Measurements from ENCODE around the gene CGREF1.

Gene CGREF1

DNA sequence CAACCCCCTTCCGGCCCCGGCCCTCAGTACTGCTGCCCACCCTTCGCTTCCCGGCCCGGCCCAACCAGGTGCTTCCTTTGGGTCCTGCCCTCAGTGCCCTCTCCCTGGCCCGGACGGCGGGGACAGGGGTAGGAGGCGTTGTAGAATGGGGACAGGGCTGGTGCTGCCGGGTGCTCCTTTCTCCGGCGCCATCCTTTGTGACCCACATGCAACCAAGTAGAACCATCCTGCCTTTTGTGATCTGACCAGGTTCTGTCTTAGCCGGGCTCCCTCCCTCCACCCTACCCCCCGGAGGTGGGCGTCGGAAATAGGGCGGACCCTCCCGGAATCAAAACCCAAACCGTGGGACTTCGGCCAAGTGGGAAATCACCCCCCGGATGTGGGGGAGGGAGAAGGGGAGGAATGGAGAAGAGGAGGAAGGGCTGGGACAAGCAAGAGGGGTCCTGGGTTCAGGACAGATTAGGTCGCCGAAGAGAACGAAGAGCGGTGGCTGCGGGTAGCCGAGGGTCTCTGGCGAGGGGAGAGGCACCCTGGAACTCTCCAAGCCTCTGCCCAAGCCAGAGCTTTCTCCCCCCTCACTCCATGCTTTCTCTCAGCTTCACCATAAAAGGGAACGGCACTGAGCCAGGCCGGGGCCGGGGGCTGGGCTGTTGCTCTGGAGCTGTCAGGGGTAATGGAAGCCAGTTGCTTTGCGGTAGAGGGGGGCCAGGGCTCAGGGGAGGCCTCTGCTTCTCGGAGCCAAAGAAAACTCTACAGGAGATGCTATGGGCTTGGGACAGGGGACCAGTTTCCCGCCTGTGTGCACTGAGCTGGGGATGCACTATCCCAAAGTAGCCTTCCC lies 46.7 kb downstream of the CGREF1 start:
- DNase-seq = no peak

DNA sequence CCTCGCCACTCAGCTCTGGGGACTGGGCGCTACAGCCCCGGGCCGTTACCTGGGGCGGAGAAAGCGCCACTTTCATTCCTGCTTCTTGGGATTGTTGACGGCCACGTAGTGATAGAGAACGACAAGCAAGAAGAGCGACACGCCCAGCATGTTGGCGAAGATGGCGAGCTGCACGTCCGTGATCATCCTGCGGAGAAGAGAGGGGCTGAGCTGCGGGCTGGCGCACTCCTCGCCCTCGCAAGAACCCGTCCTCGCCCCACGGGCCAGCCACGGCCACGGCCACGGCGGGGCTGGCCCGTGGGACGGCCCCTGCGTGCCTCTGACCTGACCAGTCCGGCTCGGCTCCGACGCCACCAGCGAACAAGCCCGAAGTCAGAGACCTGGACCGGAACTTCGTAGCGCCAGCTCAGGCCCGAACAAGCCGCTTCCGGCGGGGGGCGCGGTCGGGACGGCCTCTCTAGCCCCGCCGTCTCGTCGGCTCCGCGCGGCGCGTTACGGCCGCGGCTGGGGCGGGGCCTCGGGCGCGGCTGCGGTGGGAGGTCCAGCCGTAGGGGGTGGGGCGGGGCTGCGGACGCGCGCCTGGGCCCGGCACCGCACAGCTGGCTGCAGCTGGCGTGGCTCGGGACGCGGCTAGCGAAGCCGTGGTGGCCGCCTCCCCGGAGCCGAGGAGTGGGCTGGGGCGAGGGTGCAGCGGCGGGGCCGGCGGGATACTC lies 47.5 kb downstream of the CGREF1 start, which contains the start of gene OST4:
Gene OST4, minus strand, starts transcription at position 378 of the 713 bp plus-strand sequence.
- DNase-seq = peak; percentile 73

DNA sequence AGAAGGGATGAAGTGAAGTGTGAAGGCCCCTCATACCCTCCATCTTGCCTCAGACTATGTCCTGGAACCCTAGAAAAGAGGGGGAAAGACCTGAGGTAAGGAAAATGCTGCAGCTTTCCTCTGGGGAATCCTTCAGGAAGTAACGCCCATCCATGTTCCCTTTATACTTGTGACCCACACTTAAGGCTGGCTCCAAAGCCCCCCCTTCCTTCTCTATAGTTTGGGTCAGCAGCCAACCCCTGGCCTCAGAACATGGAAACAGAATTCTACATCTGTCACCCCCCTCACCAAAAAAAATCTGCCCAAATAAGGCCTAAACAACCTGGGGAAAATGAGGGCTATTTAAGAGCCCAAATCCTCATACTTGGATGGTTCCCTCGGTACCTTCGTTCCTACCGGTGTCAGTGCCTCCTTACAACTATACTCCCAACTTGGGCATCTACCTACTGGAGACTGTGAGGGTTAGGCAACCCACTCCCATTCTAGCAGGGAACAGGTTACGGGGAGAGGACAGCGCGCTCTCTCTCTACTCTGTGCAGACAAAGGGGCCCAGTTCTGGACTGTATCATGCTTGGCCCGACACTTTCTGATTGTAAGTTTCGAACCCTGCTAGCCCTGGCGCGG lies 48.2 kb downstream of the CGREF1 start:
- no peak for DNase-seq

DNA sequence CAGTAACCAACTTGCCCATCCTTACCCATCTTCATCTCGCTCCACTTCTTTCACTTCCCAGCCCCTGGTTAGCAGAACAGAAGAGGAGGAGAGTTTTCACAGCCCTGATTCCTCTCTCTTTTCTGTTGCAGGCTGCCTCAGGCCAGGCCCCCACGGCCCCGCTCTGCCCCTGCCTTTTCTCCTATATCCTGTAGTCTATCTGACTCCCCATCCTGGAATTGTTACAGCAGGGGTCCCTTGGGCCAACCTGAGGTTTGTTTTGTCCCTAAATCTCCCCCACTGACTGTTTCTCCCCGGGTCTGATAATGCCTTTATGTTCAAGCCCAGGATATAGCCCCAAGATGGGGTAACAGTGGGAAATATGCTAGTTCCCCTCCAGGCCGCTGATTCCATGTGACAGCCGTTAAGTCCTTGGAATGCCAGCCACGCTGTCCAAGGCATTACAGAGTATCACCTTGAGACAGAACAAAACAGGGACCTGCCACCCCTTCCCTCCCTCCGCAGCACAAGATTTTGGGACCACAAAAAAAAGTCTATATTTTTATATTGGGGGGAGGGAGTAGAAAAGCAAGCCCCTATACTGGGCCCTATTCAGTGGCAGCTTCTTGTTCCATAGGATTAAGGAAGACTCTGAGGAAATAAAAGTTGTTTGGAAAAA lies 48.8 kb downstream of the CGREF1 start:
- no peak for DNase-seq

GRCh38 chr2:27069436-27069835 lies 49.5 kb downstream of the CGREF1 start:
- no peak for DNase-seq

GRCh38 chr2:27067385-27067784 lies 51.5 kb downstream of the CGREF1 start:
- no peak for DNase-seq

- no peak for DNase-seq
These were observed 53.8 kb downstream of the CGREF1 start for GRCh38 chr2:27065128-27065527.

GRCh38 chr2:27060323-27060722 lies 58.6 kb downstream of the CGREF1 start:
- no peak for DNase-seq

- DNase-seq = no peak
These were observed 59.6 kb downstream of the CGREF1 start for GRCh38 chr2:27059141-27059820.

DNA sequence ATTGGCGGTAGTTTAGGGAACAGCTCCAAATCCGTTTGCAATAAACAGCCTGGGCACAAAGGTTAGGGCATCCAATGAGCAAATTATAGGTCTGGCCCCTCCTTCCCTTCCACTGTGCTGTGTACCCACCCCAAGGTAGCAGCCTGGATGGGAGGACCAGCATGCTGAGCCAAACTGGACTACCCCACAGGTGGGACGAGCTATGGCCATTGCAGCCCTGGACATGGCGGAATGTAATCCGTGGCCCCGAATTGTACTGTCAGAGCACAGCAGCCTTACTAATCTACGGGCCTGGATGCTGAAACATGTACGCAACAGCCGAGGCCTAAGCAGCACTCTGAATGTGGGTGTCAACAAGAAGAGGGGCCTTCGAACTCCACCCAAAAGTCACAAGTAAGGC lies 60.7 kb downstream of the CGREF1 start:
- DNase-seq = no peak

DNA sequence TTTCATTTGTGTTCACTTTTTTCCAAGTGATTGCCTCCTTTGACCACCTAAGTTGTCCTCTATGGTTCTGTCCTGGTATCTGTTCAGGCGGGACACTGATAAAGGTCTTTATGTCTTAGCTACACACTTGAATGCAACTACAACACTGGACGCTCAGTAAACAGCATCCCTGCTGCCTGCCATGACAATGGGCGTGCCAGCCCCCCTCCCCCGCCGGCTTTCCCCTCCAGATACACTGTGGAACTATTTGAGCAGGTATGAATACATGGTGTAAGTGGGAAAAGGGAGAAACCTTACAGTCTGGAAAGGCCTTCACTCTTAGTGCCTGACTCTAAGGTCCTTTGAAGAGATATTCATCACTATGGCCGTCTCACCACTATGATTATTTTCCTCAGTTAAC lies 61.7 kb downstream of the CGREF1 start:
- no peak for DNase-seq

DNA sequence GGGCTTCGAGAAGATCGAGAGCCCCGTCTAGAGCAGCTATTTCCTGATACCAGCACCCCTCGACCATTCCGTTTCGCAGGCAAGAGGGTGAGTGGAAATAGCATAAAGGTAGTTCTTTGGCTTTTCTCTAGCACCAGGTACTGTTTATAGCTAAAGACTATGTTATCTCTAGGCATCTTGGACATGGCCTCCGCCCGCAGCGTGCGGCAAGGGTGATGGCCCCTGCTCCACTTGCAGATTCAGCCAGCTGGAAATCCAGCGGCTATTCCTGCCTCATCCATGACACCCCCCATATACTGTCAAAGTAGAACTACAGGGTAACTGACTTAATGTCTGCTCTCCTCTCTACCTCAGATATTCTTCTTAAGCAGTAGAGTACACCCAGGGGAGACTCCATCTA lies 64.2 kb downstream of the CGREF1 start:
- no peak for DNase-seq

- no peak for DNase-seq
These were observed 65.2 kb downstream of the CGREF1 start for GRCh38 chr2:27053776-27054175.

DNA sequence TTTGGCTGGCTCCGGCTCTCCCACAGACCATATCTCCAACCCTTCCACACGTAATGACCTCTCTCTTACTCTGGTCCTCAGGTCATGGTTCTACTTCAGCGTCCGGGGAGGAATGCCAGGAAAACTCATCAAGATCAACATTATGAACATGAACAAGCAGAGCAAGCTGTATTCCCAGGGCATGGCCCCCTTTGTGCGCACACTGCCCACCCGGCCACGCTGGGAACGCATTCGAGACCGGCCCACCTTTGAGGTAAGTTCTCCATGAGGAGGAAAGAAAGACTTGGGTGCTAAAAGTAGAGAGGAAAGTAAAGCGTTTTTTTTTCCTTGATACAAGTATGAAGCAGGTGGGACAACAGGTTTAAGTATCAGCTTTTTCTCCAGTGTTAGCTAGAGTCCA lies 65.6 kb downstream of the CGREF1 start:
- DNase-seq = no peak

DNA sequence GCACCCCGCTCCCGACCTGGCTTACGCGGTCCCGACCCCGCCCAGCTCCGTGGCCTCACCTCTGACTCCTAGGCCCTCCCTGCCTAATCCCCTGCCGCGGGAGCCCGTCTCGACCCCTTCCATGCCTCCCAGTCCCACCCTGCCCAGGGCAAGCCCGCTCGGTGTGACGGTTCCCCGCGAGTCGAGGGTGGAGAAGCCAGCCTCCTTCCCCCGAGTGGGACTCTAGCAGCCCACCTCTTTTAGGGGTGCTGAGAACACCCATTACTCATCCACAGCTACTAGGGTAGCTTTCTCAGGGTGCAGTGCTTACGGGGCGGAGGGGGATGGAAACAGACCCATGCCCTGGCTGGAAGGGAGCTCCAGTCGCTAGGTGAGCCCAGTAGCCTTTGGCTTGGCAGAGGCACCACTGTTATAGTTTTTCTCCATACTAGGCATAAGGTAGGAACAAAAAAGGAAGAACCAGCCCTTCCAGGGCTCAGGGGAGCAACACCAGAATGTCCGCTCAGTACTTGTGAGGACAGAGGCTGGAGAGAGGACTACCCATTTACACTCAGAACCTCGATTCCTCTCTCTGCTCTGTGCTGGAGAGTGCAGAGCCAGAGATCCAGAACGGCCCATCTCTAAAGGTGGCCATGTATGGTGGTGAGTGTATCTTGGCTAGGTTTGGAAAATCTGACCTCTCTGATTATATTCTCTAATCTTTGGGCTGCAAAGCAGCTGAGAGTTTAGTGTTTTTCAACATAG lies 66.9 kb downstream of the CGREF1 start:
- no peak for DNase-seq

- DNase-seq = peak; percentile 97
These were observed 67.7 kb downstream of the CGREF1 start, which contains the start of gene AGBL5 for GRCh38 chr2:27050996-27051901. AGBL5 (plus strand) TSS chr2:27051668; CDS start chr2:27052959, 1,291 bp downstream.

Data from KG1 (cell line).